MM.1S (cell line): ENCODE data around the gene SPHK2.

ENCODE experiments used
- EZH2 ChIP-seq: fragments of 300-600 bp; sonication (generic); optimal IDR thresholded peaks from 2 replicates; pipeline ENCODE3; 2017; ENCODE audit warnings: low read depth, mild to moderate bottlenecking, antibody characterized with exemption, low read length, mixed read lengths
- TF ChIP-seq, protein P1 (sequence below): fragments of 300-600 bp; sonication (generic); IDR thresholded peaks from 2 replicates; pipeline ENCODE4 v1.5.1; 2016; ENCODE audit warnings: antibody characterized with exemption, low read length, mixed read lengths

DNA sequence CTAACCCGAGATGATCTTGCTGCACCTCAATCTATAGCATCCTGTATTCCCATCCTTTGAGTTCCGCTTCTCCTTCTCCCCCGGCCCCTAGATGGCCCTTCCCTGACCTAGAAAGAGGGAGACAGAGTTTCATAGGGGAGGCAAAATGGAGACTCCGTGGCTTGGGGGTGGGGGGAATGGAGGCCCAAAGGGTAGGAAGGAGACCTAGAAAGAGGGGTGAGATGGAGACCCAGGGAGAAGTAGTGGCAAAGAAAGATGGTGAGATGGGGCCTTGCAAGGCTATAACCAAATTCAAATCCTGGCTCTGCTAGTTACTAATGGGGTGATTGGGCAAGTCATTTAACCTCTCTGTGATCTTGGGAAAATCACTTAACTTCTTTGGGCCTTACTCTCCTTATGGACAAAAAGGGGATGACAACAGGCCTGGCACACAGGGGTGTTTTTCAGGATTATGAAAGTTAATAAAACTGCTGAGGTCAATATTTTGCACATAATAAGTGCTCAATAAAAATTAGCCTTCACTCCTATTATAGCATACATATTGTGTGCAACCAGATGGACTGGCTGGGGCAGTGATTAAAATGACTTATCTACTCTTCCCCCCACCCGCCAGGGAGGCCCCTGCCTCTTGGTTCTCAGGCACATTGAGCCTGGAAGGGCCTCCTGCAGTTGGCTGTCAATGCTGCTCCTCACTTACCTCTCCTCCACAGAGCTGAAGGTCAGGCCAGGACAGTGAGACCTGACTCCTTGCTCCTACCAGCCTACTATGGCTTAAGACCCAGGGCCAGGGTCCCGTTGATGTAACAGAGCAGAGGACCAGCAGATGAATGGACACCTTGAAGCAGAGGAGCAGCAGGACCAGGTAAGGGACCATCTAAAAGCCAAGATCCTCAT, 633 bp downstream of the SPHK2 start:
- TF ChIP-seq, protein P1, sequence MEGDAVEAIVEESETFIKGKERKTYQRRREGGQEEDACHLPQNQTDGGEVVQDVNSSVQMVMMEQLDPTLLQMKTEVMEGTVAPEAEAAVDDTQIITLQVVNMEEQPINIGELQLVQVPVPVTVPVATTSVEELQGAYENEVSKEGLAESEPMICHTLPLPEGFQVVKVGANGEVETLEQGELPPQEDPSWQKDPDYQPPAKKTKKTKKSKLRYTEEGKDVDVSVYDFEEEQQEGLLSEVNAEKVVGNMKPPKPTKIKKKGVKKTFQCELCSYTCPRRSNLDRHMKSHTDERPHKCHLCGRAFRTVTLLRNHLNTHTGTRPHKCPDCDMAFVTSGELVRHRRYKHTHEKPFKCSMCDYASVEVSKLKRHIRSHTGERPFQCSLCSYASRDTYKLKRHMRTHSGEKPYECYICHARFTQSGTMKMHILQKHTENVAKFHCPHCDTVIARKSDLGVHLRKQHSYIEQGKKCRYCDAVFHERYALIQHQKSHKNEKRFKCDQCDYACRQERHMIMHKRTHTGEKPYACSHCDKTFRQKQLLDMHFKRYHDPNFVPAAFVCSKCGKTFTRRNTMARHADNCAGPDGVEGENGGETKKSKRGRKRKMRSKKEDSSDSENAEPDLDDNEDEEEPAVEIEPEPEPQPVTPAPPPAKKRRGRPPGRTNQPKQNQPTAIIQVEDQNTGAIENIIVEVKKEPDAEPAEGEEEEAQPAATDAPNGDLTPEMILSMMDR = no peak; the same call in 1 of the 2 replicates
- no peak for TF ChIP-seq EZH2
